Hepatocyte (in vitro differentiated cells): ENCODE measurements around the gene VGLL4. TPM values are rescaled to one million over a fixed set of nuclear protein-coding genes. Genes with fewer than 3 reads are reported as not detected.

ENCODE experiments used
- DNase-seq: peaks from one replicate; pipeline ENCODE4 v3.0.0-alpha.2; 2016; ENCODE audit warnings: low spot score
- H2AFZ ChIP-seq: fragments of 200-600 bp; sonication (generic); 2 replicates; pipeline ENCODE4 v1.6.0; 2016; ENCODE audit warnings: antibody characterized with exemption, mild to moderate bottlenecking
- H3K27ac ChIP-seq: fragments of 200-600 bp; sonication (generic); 2 replicates; pipeline ENCODE4 v1.5.1; 2016; ENCODE audit warnings: mild to moderate bottlenecking
- H3K27me3 ChIP-seq: fragments of 200-600 bp; sonication (generic); 2 replicates; pipeline ENCODE4 v1.6.1; 2016
- H3K36me3 ChIP-seq: fragments of 200-600 bp; sonication (generic); replicated peaks from 2 replicates; pipeline ENCODE4 v1.5.1; 2016; ENCODE audit warnings: low read depth; ENCODE audit not compliant: insufficient read depth
- H3K4me1 ChIP-seq: fragments of 200-600 bp; sonication (generic); 2 replicates; pipeline ENCODE4 v1.5.1; 2016; ENCODE audit warnings: mild to moderate bottlenecking, moderate library complexity; ENCODE audit not compliant: insufficient read depth
- H3K4me2 ChIP-seq: fragments of 200-600 bp; sonication (generic); 2 replicates; pipeline ENCODE4 v1.6.0; 2016
- H3K4me3 ChIP-seq: fragments of 200-600 bp; sonication (generic); 2 replicates; pipeline ENCODE4 v1.5.1; 2016; ENCODE audit warnings: mild to moderate bottlenecking
- H3K79me2 ChIP-seq: fragments of 200-600 bp; sonication (generic); 2 replicates; pipeline ENCODE4 v1.6.0; 2017; ENCODE audit warnings: mild to moderate bottlenecking
- H3K9me2 ChIP-seq: fragments of 200-600 bp; sonication (generic); replicated peaks from 2 replicates; pipeline ENCODE4 v1.6.0; 2017; ENCODE audit warnings: mild to moderate bottlenecking; ENCODE audit not compliant: insufficient read depth
- H3K9me3 ChIP-seq: fragments of 200-600 bp; sonication (generic); 2 replicates; pipeline ENCODE4 v1.5.1; 2016; ENCODE audit warnings: low read depth, mild to moderate bottlenecking
- H4K20me1 ChIP-seq: fragments of 200-600 bp; sonication (generic); 2 replicates; pipeline ENCODE4 v1.6.0; 2016; ENCODE audit warnings: mild to moderate bottlenecking; ENCODE audit not compliant: insufficient read depth, poor library complexity, severe bottlenecking
- EZH2 ChIP-seq: fragments of 200-600 bp; sonication (generic); IDR thresholded peaks from 2 replicates; pipeline ENCODE4 v1.6.1; 2016; ENCODE audit warnings: antibody characterized with exemption, mild to moderate bottlenecking, borderline replicate concordance
- EZH2phosphoT487 ChIP-seq: fragments of 200-600 bp; sonication (generic); IDR thresholded peaks from one replicate; pipeline ENCODE4 v1.6.1; 2018; ENCODE audit warnings: antibody characterized with exemption, mild to moderate bottlenecking, low read depth, moderate library complexity; ENCODE audit not compliant: unreplicated experiment, severe bottlenecking
- WGBS: methylation state at CpG from one replicate; pipeline ENCODE4 v1.1.6; 2016; ENCODE audit warnings: low lambda C conversion rate; ENCODE audit errors: missing lambda C conversion rate; 5-methylcytosine and 5-hydroxymethylcytosine counted together
- polyA plus RNA-seq: library from polyadenylated mRNA; unstranded; fragments of >200 nt; fragmentation: Nextera tagmentation; extraction: Ambion mirVana; gene quantifications from 2 replicates; pipeline ENCODE4 v1.2.1, GENCODE V29; 2016
- total RNA-seq: library from RNA; depleted of rRNA; stranded (reverse); fragments of >200 nt; gene quantifications from 2 replicates; pipeline ENCODE4 v1.2.3, GENCODE V29; 2014
- TF ChIP-seq, protein P1 (sequence below): fragments of 200-600 bp; sonication (generic); IDR thresholded peaks from 2 replicates; pipeline ENCODE4 v1.5.1; 2016; ENCODE audit warnings: antibody characterized with exemption, mild to moderate bottlenecking; ENCODE audit not compliant: poor library complexity

VGLL4 gene
- total and polyA plus RNA-seq, 2 experiments from 2014 or later = 57.9 to 109 TPM

GRCh38 chr3:11565072-11565471 lies 78.6 kb downstream of the VGLL4 start:
- Histone ChIP-seq H3K27me3 (no peaks in the 10 kb centered on the region), H3K4me2 (no peak overlapping the region), H4K20me1 (peaks cover 45% of the 10 kb centered on the region), H3K79me2 (peaks cover 99% of the 10 kb centered on the region), H3K27ac (no peak overlapping the region), H3K4me1 (peaks cover 15% of the 10 kb centered on the region), H3K36me3 (no peaks in the 10 kb centered on the region), H2AFZ (no peak overlapping the region), H3K9me3 (no peaks in the 10 kb centered on the region), H3K4me3 (no peak overlapping the region), H3K9me2 (no peaks in the 10 kb centered on the region)
- TF ChIP-seq, protein P1, sequence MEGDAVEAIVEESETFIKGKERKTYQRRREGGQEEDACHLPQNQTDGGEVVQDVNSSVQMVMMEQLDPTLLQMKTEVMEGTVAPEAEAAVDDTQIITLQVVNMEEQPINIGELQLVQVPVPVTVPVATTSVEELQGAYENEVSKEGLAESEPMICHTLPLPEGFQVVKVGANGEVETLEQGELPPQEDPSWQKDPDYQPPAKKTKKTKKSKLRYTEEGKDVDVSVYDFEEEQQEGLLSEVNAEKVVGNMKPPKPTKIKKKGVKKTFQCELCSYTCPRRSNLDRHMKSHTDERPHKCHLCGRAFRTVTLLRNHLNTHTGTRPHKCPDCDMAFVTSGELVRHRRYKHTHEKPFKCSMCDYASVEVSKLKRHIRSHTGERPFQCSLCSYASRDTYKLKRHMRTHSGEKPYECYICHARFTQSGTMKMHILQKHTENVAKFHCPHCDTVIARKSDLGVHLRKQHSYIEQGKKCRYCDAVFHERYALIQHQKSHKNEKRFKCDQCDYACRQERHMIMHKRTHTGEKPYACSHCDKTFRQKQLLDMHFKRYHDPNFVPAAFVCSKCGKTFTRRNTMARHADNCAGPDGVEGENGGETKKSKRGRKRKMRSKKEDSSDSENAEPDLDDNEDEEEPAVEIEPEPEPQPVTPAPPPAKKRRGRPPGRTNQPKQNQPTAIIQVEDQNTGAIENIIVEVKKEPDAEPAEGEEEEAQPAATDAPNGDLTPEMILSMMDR = no peak
- TF ChIP-seq EZH2 = no peak
- no peak for TF ChIP-seq EZH2phosphoT487
- no peak for DNase-seq
- 97% methylated on average over 16 of the region's 16 CpGs for WGBS

- no peaks in the 10 kb centered on the region for H3K9me2 ChIP-seq
- no peaks in the 10 kb centered on the region for H3K27me3 ChIP-seq
- H2AFZ ChIP-seq = no peak overlapping the region
- peaks cover 40% of the 10 kb centered on the region for H4K20me1 ChIP-seq
- H3K4me3 ChIP-seq = no peak overlapping the region
- H3K9me3 ChIP-seq = no peaks in the 10 kb centered on the region
- H3K4me2 ChIP-seq = no peak overlapping the region
- H3K4me1 ChIP-seq = peaks cover 15% of the 10 kb centered on the region
- peaks cover 97% of the 10 kb centered on the region for H3K79me2 ChIP-seq
- TF ChIP-seq EZH2 (no peak), EZH2phosphoT487 (no peak)
- TF ChIP-seq, protein P1 = no peak
- no peaks in the 10 kb centered on the region for H3K36me3 ChIP-seq
- H3K27ac ChIP-seq = no peak overlapping the region
- 97% methylated on average over 12 of the region's 19 CpGs for WGBS
- DNase-seq = no peak
Observed at GRCh38 chr3:11564577-11565001, 79.1 kb downstream of the VGLL4 start.

- peaks cover 15% of the 10 kb centered on the region for H3K4me1 ChIP-seq
- no peak for DNase-seq
- peaks cover 93% of the 10 kb centered on the region for H3K79me2 ChIP-seq
- 96% methylated on average over 7 of the region's 7 CpGs for WGBS
- H3K27me3 ChIP-seq = no peaks in the 10 kb centered on the region
- H3K9me2 ChIP-seq = no peaks in the 10 kb centered on the region
- TF ChIP-seq EZH2phosphoT487 = no peak
- no peak for TF ChIP-seq EZH2
- TF ChIP-seq, protein P1 = no peak
- H3K9me3 ChIP-seq = no peaks in the 10 kb centered on the region
- H3K36me3 ChIP-seq = no peaks in the 10 kb centered on the region
- peaks cover 33% of the 10 kb centered on the region for H4K20me1 ChIP-seq
- no peak overlapping the region for H3K27ac ChIP-seq
- H3K4me2 ChIP-seq = no peak overlapping the region
- no peak overlapping the region for H2AFZ ChIP-seq
- H3K4me3 ChIP-seq = no peak overlapping the region
Observed at GRCh38 chr3:11563865-11564185, 79.9 kb downstream of the VGLL4 start.
